ENCODE measurements around the gene CPSF2. TPM values are rescaled to one million over a fixed set of nuclear protein-coding genes. Genes with fewer than 3 reads are reported as not detected.

CPSF2 gene
- 10 to 100 TPM; 19.5 to 29.0 (median 25.5) TPM for total RNA-seq

DNA sequence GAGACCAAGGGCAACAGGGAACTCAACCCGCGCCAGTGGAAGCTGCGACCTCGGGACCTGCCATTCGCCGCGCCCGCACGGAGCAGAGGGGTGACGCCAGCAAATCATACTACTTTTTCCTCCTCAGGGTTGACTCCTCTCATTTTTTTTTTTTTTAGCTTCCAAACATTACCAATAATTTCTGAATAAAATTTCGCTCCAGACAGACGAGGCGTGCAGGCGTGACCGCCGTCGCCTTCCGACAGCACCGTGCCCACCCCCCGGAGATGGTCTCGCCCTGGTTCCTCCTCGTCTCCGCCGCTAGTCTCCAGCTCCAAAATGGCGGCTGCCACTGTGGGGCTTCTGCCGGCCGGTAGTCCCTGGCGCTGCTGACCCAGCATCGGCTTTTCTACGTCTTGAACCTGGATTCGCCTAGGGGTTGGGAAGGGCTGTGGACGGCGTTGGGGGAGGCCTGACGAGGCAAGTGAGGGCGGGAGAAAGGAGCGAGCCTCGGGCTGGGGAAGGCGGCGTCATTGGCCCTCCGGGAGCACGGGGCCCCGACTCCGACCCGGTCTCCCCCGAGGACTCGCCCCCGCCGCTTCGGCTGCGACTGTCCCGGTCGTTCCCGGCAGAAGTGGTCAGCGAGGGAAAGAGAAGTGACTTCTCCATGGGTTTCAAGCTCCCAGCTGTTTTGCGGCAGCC, at the start of gene CPSF2, which contains the start of gene NDUFB1:
CPSF2 (plus strand) TSS at position 300 of the 681 bp plus-strand sequence. CDS start 9,016 bp downstream, outside the sequence.
NDUFB1 (minus strand) TSS at position 37 of the 681 bp plus-strand sequence. CDS start 4,069 bp downstream, outside the sequence.
- H3K4me3 ChIP-seq = peak within 1 kb of the TSS; percentile 72 to 99 (median 89)
- no peaks in the 10 kb centered on the region for H3K27me3 ChIP-seq
- no peaks in the 10 kb centered on the region for H3K9me3 ChIP-seq
- peaks cover 30 to 74% (median 59%) of the 10 kb centered on the region in 4 donors for H3K4me1 ChIP-seq
- intact Hi-C loops (cut with DNase I) = no loop called here
- H3K27ac ChIP-seq (replicated peaks in 1 of 4) = peak within 1 kb of the TSS; percentile 94 to 99 (median 96)
- H3K36me3 ChIP-seq = peaks cover 0 to 40% (median 15%) of the 10 kb centered on the region in 4 donors
- peak; percentile 93 for DNase-seq (ENCODE audit: extremely low spot score)
- TF ChIP-seq, protein P1, sequence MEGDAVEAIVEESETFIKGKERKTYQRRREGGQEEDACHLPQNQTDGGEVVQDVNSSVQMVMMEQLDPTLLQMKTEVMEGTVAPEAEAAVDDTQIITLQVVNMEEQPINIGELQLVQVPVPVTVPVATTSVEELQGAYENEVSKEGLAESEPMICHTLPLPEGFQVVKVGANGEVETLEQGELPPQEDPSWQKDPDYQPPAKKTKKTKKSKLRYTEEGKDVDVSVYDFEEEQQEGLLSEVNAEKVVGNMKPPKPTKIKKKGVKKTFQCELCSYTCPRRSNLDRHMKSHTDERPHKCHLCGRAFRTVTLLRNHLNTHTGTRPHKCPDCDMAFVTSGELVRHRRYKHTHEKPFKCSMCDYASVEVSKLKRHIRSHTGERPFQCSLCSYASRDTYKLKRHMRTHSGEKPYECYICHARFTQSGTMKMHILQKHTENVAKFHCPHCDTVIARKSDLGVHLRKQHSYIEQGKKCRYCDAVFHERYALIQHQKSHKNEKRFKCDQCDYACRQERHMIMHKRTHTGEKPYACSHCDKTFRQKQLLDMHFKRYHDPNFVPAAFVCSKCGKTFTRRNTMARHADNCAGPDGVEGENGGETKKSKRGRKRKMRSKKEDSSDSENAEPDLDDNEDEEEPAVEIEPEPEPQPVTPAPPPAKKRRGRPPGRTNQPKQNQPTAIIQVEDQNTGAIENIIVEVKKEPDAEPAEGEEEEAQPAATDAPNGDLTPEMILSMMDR (IDR thresholded peaks at IDR 0.05) = no peak
- TF ChIP-seq POLR2AphosphoS5 (IDR thresholded peaks at IDR 0.05) = peak; percentile 74 to 78
- WGBS = under 1% methylated on average over 31 of the region's 55 CpGs

DNA sequence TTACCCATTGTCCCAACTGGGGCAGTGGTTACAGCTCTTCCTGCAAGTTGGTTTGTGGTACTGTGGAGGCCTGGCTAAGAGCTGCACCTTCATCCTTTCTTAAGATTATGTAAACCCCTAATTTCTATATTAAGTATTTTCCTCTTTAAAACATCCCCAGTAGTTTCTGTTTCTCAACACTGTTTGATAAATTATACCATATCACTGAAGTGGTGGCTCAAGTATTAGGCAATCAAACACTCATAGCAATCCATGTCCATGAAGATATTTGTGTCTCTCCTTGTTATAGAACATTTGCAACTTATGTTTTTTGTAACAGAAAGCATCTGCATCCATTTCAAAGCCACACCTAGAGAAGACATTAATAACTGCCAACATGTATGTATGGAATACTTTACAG, 47.2 kb upstream of the CPSF2 start:
- Histone ChIP-seq H3K36me3 (peaks cover 37 to 92% (median 65%) of the 10 kb centered on the region in 4 donors), H3K27me3 (no peaks in the 10 kb centered on the region), H3K4me1 (no peaks in the 10 kb centered on the region), H3K27ac (replicated peaks in 1 of 4) (no peak overlapping the region), H3K9me3 (no peaks in the 10 kb centered on the region), H3K4me3 (no peak overlapping the region)
- TF ChIP-seq, protein P1 (IDR thresholded peaks at IDR 0.05) = no peak
- TF ChIP-seq EP300 (IDR thresholded peaks at IDR 0.05) (no peak), POLR2A (IDR thresholded peaks at IDR 0.05; ENCODE audit: low read depth) (no peak), POLR2AphosphoS5 (IDR thresholded peaks at IDR 0.05) (no peak)
- intact Hi-C loops (cut with DNase I) = no loop called here
- DNase-seq (ENCODE audit: extremely low spot score) = no peak

DNA sequence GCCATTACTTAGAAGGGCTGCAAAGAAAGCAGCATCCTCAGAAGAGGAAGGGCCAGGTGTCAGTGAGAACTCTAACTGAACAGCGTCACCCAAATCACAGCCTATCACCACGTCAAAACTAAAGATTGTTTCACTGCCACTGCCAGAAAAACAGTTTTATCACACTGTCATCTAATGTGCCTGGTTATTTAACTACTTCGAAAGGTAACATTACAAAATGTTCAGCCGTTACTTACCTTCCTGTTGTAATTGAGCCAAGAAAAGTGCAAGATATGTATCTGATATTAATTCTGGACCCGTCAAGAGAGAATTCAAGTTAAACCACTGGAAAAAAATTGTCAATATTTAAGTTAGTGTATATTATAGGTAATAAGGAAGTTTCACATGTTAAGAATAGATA, 33.3 kb upstream of the CPSF2 start:
- no peak for TF ChIP-seq EP300 (IDR thresholded peaks at IDR 0.05)
- no peak for TF ChIP-seq POLR2AphosphoS5 (IDR thresholded peaks at IDR 0.05)
- no peak for TF ChIP-seq POLR2A (IDR thresholded peaks at IDR 0.05; ENCODE audit: low read depth)
- TF ChIP-seq, protein P1 (IDR thresholded peaks at IDR 0.05) = no peak
- Histone ChIP-seq H3K27me3 (no peaks in the 10 kb centered on the region), H3K9me3 (no peaks in the 10 kb centered on the region), H3K4me1 (no peaks in the 10 kb centered on the region), H3K4me3 (no peak overlapping the region), H3K27ac (replicated peaks in 1 of 4) (no peak overlapping the region), H3K36me3 (peaks cover 13 to 94% (median 74%) of the 10 kb centered on the region in 4 donors)
- WGBS = 93% methylated on average over 5 of the region's 5 CpGs
- intact Hi-C loops (cut with DNase I) = no loop called here
- no peak for DNase-seq (ENCODE audit: extremely low spot score)

DNA sequence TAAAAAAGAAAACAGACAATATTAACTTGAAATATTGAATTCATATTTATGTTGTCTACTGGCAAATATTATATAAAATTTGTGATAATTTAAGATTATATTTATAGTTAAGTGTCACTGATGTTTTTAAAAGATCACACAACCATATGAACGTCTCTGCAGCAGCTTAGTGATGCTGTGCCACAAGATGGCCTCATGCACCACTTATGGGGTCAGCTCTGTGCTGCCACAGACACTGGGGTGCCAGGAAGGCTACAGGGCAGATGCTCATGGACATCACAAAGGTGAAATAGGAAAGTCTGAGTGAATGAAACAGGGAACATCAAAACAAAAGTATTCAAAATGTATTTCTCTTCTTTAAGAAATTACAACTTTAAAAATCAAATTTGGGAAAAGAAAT, 28.4 kb upstream of the CPSF2 start:
- H3K4me1 ChIP-seq = no peaks in the 10 kb centered on the region
- DNase-seq (ENCODE audit: extremely low spot score) = no peak
- no peaks in the 10 kb centered on the region for H3K9me3 ChIP-seq
- WGBS = 41% methylated on average over 1 of the region's 1 CpG
- peaks cover 20 to 75% (median 55%) of the 10 kb centered on the region in 4 donors for H3K36me3 ChIP-seq
- H3K27ac ChIP-seq (replicated peaks in 1 of 4) = no peak overlapping the region
- no peaks in the 10 kb centered on the region for H3K27me3 ChIP-seq
- intact Hi-C loops (cut with DNase I) = no loop called here
- TF ChIP-seq POLR2A (IDR thresholded peaks at IDR 0.05; ENCODE audit: low read depth) = no peak
- no peak for TF ChIP-seq EP300 (IDR thresholded peaks at IDR 0.05)
- TF ChIP-seq, protein P1 (IDR thresholded peaks at IDR 0.05) = no peak
- H3K4me3 ChIP-seq = no peak overlapping the region

All from esophagus muscularis mucosa (tissue), 4 donors.